ENCODE data around the gene LIX1.
"Not testable (repeated sequence)": the region's sequence is repeated elsewhere in the genome, so short reads cannot be mapped to it uniquely, and the experiment has no call there.

LIX1 gene

GRCh38 chr5:97142521-97143254 lies at the start of gene LIX1:
LIX1 (minus strand) TSS chr5:97142611; CDS start chr5:97142576, 35 bp downstream.
- H3K4me3 ChIP-seq (replicated peaks; ENCODE audit: low read depth, low read length), result no peak within 1 kb of the TSS
- TF ChIP-seq CTCF (IDR thresholded peaks at IDR 0.05; ENCODE audit: low read depth, low read length, missing control alignments), result peak; percentile 69
- DNase-seq (ENCODE audit: extremely low read depth, low read depth), result peak; percentile 20

GRCh38 chr5:97191893-97192292 lies 49.5 kb upstream of the LIX1 start:
- H3K4me3 ChIP-seq (replicated peaks; ENCODE audit: low read depth, low read length), result no peak overlapping the region
- no peak for TF ChIP-seq CTCF (IDR thresholded peaks at IDR 0.05; ENCODE audit: low read depth, low read length, missing control alignments)
- DNase-seq (ENCODE audit: extremely low read depth, low read depth), result no peak

- DNase-seq (ENCODE audit: extremely low read depth, low read depth), result not testable (repeated sequence)
Measured at GRCh38 chr5:97189523-97189922, 47.1 kb upstream of the LIX1 start.

GRCh38 chr5:97183930-97184213 lies 41.5 kb upstream of the LIX1 start:
- no peak for DNase-seq (ENCODE audit: extremely low read depth, low read depth)
- H3K4me3 ChIP-seq (replicated peaks; ENCODE audit: low read depth, low read length), result peak overlapping the region; percentile 94

More at GRCh38 chr5:97189523-97189922, 47.1 kb upstream of the LIX1 start:
- not testable (repeated sequence) for H3K4me3 ChIP-seq (replicated peaks; ENCODE audit: low read depth, low read length)

GRCh38 chr5:97183100-97183929 lies 40.9 kb upstream of the LIX1 start, which contains the start of gene RIOK2:
RIOK2 (minus strand) TSS chr5:97183247; CDS start chr5:97183191, 56 bp downstream.
- no peak for TF ChIP-seq CTCF (IDR thresholded peaks at IDR 0.05; ENCODE audit: low read depth, low read length, missing control alignments)
- peak within 1 kb of the TSS; percentile 94 for H3K4me3 ChIP-seq (replicated peaks; ENCODE audit: low read depth, low read length)
- DNase-seq (ENCODE audit: extremely low read depth, low read depth), result peak; percentile 95

More at GRCh38 chr5:97183930-97184213, 41.5 kb upstream of the LIX1 start:
- no peak for TF ChIP-seq CTCF (IDR thresholded peaks at IDR 0.05; ENCODE audit: low read depth, low read length, missing control alignments)

GRCh38 chr5:97182571-97183099 lies 40.2 kb upstream of the LIX1 start:
- DNase-seq (ENCODE audit: extremely low read depth, low read depth), result no peak
- H3K4me3 ChIP-seq (replicated peaks; ENCODE audit: low read depth, low read length), result peak overlapping the region; percentile 94
- TF ChIP-seq CTCF (IDR thresholded peaks at IDR 0.05; ENCODE audit: low read depth, low read length, missing control alignments), result no peak

Data from HFF-Myc (cell line).